Parathyroid adenoma (tissue), 2 donors: ENCODE data around the gene ZNF79.

Experiments
- H2AFZ ChIP-seq: fragments of 300-600 bp; sonication (generic); one replicate; pipeline ENCODE4 v1.7.0; 2017; ENCODE audit warnings: antibody characterized with exemption, mild to moderate bottlenecking
- H3K27ac ChIP-seq: fragments of 300-600 bp; sonication (generic); one replicate; pipeline ENCODE4 v1.7.0; 2017
- H3K27me3 ChIP-seq: fragments of 300-600 bp; sonication (generic); one replicate; pipeline ENCODE4 v1.7.0; 2017; ENCODE audit warnings: low read length; ENCODE audit not compliant: control insufficient read depth, insufficient read depth
- H3K36me3 ChIP-seq: fragments of 300-600 bp; sonication (generic); one replicate; pipeline ENCODE4 v1.7.0; 2017; ENCODE audit warnings: low read length; ENCODE audit not compliant: control insufficient read depth, insufficient read depth
- H3K4me1 ChIP-seq: fragments of 300-600 bp; sonication (generic); one replicate; pipeline ENCODE4 v1.7.0; 2017; ENCODE audit warnings: control low read depth
- H3K4me2 ChIP-seq: fragments of 300-600 bp; sonication (generic); one replicate; pipeline ENCODE4 v1.7.0; 2017; ENCODE audit warnings: low read length
- H3K4me3 ChIP-seq: fragments of 300-600 bp; sonication (generic); one replicate; pipeline ENCODE4 v1.7.0; 2017; ENCODE audit warnings: low read depth, low read length
- H3K79me2 ChIP-seq: fragments of 300-600 bp; sonication (generic); one replicate; pipeline ENCODE4 v1.7.0; 2017; ENCODE audit warnings: control low read depth
- H3K9ac ChIP-seq: fragments of 300-600 bp; sonication (generic); one replicate; pipeline ENCODE4 v1.7.0; 2017; ENCODE audit warnings: mild to moderate bottlenecking
- H3K9me3 ChIP-seq: fragments of 300-600 bp; sonication (generic); one replicate; pipeline ENCODE4 v1.7.0; 2017; ENCODE audit warnings: low read length; ENCODE audit not compliant: control insufficient read depth
- TF ChIP-seq, protein P1 (sequence below): fragments of 300-600 bp; sonication (generic); IDR thresholded peaks from one replicate; pipeline ENCODE4 v1.7.0; 2017; ENCODE audit warnings: antibody characterized with exemption, mild to moderate bottlenecking
- donor health status: primary hyperparathyroidism.

Gene ZNF79

DNA sequence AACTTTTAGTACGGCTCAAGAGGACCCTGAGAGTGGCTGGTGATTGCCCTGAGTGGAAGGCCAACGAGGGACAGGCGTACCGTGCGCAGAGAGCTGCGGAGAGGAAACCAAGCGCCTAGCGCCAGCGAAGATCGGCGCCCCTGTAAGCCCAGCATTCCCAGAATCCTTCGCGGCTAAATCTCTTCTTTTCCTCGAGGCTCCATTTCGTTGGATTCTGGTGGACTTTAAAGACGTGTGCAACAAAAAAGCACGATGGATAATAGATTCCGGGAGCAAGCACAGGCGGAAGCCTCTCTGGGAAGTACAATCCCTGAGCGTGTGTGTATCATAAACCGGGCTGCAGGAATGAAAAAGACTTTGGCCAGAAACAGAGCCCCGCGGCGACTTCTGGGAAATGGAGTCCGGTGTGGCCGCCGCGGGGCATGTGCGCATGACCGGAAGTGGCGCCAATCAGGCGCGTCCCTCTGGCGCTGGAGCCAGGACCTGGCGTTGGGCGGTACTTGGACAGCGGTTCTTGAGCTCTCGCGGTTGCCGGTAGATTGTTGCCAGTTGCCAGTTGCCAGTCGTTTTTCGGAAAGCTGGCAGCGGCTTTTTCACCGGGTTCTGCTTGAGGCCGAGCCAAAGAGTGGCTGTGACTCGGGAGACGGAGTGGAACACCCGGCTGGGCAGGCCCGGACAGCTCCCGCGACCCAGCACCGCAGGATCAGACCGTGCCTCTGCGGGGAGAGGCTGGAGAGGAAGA is at the start of gene ZNF79:
ZNF79 (plus strand) TSS at position 449 of the 742 bp plus-strand sequence. CDS start 406 bp downstream, outside the sequence.
- Histone ChIP-seq H3K27ac (peak within 1 kb of the TSS; percentile 89), H3K4me1 (no peaks in the 10 kb centered on the region)

DNA sequence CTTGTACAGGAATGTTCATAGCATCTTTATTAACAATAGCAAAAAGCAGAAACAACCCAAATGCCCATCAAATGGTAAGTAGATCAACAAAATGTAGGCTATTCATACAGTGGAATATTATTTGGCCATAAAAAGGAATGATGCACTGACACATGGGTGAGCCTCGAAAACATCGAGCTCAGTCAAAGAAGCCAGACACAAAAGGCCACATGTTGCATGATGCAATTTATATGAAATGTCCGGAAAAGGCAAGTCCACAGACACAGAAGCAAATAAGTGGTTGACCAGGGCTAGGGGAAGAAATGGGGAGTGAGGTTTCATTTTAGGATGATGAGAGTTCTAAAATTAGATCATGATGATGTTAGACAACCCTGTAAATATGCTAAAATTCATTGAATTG is 43.7 kb upstream of the ZNF79 start:
- Histone ChIP-seq H3K27ac (no peak overlapping the region), H3K36me3 (no peaks in the 10 kb centered on the region), H3K79me2 (no peaks in the 10 kb centered on the region), H3K4me2 (no peak overlapping the region), H3K9ac (no peak overlapping the region), H3K27me3 (no peaks in the 10 kb centered on the region), H3K9me3 (no peaks in the 10 kb centered on the region), H3K4me1 (no peaks in the 10 kb centered on the region), H3K4me3 (no peak overlapping the region), H2AFZ (no peak overlapping the region)
- TF ChIP-seq, protein P1, sequence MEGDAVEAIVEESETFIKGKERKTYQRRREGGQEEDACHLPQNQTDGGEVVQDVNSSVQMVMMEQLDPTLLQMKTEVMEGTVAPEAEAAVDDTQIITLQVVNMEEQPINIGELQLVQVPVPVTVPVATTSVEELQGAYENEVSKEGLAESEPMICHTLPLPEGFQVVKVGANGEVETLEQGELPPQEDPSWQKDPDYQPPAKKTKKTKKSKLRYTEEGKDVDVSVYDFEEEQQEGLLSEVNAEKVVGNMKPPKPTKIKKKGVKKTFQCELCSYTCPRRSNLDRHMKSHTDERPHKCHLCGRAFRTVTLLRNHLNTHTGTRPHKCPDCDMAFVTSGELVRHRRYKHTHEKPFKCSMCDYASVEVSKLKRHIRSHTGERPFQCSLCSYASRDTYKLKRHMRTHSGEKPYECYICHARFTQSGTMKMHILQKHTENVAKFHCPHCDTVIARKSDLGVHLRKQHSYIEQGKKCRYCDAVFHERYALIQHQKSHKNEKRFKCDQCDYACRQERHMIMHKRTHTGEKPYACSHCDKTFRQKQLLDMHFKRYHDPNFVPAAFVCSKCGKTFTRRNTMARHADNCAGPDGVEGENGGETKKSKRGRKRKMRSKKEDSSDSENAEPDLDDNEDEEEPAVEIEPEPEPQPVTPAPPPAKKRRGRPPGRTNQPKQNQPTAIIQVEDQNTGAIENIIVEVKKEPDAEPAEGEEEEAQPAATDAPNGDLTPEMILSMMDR, result no peak

More for the DNA sequence above, at the start of gene ZNF79:
- H3K79me2 ChIP-seq, result peaks cover 8% of the 10 kb centered on the region
- no peaks in the 10 kb centered on the region for H3K27me3 ChIP-seq
- no peak within 1 kb of the TSS for H3K9ac ChIP-seq
- H3K4me3 ChIP-seq, result peak within 1 kb of the TSS; percentile 96
- H2AFZ ChIP-seq, result peak within 1 kb of the TSS; percentile 93
- H3K9me3 ChIP-seq, result no peaks in the 10 kb centered on the region
- H3K4me2 ChIP-seq, result peak within 1 kb of the TSS; percentile 100
- no peaks in the 10 kb centered on the region for H3K36me3 ChIP-seq
- TF ChIP-seq, protein P1, result no peak

DNA sequence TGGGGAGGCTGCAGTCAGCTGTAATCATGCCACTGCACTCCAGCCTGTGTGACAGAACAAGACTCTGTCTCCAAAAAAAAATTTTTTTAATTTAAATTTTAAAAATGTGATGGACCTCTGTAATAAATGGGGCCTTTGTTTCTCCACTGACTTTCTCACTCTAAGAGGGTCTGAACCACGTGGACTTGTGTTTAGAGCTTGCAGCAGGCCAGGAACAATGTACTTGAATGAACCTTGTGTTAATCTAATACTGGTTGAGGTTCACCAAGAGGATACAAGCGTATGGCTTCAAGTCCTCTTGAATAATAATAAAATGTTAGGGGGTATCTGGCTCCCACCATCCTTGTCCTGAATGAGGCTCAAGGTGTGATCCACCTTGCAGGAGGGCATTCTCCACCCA is 41.6 kb upstream of the ZNF79 start:
- Histone ChIP-seq H3K4me1 (no peaks in the 10 kb centered on the region), H3K9me3 (no peaks in the 10 kb centered on the region), H3K4me2 (no peak overlapping the region), H3K9ac (no peak overlapping the region), H2AFZ (no peak overlapping the region), H3K36me3 (no peaks in the 10 kb centered on the region), H3K79me2 (no peaks in the 10 kb centered on the region), H3K27ac (no peak overlapping the region), H3K4me3 (no peak overlapping the region), H3K27me3 (no peaks in the 10 kb centered on the region)
- TF ChIP-seq, protein P1, result no peak

DNA sequence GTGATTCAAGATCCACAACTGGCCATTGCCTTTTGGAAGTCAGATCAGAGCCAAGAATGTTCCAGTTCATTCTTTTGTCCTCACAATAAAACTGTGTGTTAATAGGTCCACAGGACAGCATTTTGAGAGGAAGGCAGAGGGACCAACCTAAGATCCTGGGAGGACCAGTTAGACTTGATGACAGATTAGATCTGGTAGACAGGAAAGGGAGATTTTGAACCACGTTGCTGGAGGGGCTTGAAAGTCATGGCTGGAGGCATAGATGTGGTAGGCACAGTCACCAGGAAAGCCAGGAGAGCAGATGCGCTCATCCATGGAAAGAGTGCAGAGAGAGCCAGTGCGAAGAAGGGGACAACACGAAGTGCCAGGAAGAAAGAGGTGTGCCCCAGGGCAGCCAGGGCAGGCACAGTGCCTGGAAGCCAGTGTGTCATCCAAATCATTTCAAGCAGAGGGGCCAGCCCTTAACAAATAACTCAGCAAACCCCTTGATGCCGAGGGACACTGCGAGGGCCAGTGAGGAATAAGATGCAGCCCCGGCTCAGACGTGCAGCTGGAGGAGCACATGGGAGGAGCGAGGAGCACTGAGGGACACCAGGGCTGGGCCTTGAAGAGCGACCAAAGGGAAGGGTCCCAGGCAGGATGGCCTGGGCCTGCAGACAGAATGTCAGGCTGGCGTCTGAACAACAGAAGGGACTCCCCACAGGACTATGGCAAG is 40.0 kb upstream of the ZNF79 start:
- H3K9ac ChIP-seq, result no peak overlapping the region
- TF ChIP-seq, protein P1, result no peak
- H2AFZ ChIP-seq, result no peak overlapping the region
- no peaks in the 10 kb centered on the region for H3K36me3 ChIP-seq
- no peaks in the 10 kb centered on the region for H3K4me1 ChIP-seq
- no peak overlapping the region for H3K4me3 ChIP-seq
- H3K27ac ChIP-seq, result no peak overlapping the region
- no peaks in the 10 kb centered on the region for H3K9me3 ChIP-seq
- no peaks in the 10 kb centered on the region for H3K79me2 ChIP-seq
- H3K27me3 ChIP-seq, result no peaks in the 10 kb centered on the region
- no peak overlapping the region for H3K4me2 ChIP-seq
